ENCODE results near the gene FKBP1A.

DNA sequence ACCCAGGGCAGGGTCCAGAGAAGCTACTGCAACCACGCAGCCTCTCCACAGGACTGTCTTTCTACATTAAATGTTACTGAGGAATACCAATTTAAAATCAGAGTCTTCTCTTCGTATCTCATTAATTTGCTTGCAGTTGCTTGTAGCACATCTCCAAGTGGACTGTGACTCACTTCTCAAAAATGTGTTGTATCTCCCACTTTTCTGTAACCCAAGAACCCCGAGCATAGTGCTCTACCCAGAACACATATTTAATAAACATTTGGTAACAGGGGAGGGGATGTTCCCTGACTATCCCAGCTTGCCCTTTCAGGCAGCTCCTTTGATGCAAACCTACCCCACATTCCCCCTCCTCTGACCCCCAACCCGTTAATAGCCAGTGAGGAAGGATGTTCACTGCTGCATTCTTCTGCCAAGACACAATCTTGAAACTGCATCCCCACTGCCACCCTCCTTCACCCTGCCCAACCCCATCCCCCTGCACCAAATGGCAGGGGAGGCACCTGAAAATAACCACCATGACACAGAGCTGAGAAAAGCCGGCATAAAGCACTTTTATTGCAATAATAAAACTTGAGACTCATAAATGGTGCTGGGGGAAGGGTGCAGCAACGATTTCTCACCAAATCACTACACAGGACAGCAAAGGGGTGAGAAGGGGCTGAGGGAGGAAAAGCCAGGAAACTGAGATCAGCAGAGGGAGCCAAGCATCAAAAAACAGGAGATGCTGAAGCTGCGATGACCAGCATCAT lies 24.2 kb downstream of the FKBP1A start:
- TF ChIP-seq, protein P1, sequence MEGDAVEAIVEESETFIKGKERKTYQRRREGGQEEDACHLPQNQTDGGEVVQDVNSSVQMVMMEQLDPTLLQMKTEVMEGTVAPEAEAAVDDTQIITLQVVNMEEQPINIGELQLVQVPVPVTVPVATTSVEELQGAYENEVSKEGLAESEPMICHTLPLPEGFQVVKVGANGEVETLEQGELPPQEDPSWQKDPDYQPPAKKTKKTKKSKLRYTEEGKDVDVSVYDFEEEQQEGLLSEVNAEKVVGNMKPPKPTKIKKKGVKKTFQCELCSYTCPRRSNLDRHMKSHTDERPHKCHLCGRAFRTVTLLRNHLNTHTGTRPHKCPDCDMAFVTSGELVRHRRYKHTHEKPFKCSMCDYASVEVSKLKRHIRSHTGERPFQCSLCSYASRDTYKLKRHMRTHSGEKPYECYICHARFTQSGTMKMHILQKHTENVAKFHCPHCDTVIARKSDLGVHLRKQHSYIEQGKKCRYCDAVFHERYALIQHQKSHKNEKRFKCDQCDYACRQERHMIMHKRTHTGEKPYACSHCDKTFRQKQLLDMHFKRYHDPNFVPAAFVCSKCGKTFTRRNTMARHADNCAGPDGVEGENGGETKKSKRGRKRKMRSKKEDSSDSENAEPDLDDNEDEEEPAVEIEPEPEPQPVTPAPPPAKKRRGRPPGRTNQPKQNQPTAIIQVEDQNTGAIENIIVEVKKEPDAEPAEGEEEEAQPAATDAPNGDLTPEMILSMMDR (IDR thresholded peaks at IDR 0.05 in 8 of 11, conservative IDR thresholded peaks at IDR 0.05 in 3 of 11): no peak
- TF ChIP-seq POLR2A (IDR thresholded peaks at IDR 0.05) (no peak), POLR2AphosphoS5 (IDR thresholded peaks at IDR 0.05) (no peak)

Measured in spleen (tissue), 7 donors.